C4-2B (cell line): ENCODE measurements around the gene PTGDS.

ENCODE experiments used
- CTCF ChIP-seq: fragments of 450-650 bp; conservative IDR thresholded peaks from 2 replicates; pipeline ENCODE4 v1.5.1; 2017; ENCODE audit warnings: mild to moderate bottlenecking
- ZFX ChIP-seq: fragments of 450-650 bp; IDR thresholded peaks from 2 replicates; pipeline ENCODE4 v1.6.1; 2017

- TF ChIP-seq CTCF (no peak), ZFX (no peak)
Measured at GRCh38 chr9:136984464-136985026, 7.2 kb downstream of the PTGDS start.
